OCI-LY1 (cell line): ENCODE data around the gene ADSL.

Experiments
- EZH2 ChIP-seq: fragments of 200-600 bp; sonication (generic), shearing (Covaris generic); IDR thresholded peaks from 2 replicates; pipeline ENCODE4 v1.8.0; 2017; ENCODE audit warnings: borderline replicate concordance, mixed run types, mild to moderate bottlenecking, antibody characterized with exemption, low read length, moderate library complexity, mixed read lengths
- TF ChIP-seq, protein P1 (sequence below): fragments of 200-600 bp; sonication (generic), shearing (Covaris generic); IDR thresholded peaks from 2 replicates; pipeline ENCODE4 v1.5.1; 2017; ENCODE audit warnings: mild to moderate bottlenecking, antibody characterized with exemption, low read length, moderate library complexity, mixed read lengths

DNA sequence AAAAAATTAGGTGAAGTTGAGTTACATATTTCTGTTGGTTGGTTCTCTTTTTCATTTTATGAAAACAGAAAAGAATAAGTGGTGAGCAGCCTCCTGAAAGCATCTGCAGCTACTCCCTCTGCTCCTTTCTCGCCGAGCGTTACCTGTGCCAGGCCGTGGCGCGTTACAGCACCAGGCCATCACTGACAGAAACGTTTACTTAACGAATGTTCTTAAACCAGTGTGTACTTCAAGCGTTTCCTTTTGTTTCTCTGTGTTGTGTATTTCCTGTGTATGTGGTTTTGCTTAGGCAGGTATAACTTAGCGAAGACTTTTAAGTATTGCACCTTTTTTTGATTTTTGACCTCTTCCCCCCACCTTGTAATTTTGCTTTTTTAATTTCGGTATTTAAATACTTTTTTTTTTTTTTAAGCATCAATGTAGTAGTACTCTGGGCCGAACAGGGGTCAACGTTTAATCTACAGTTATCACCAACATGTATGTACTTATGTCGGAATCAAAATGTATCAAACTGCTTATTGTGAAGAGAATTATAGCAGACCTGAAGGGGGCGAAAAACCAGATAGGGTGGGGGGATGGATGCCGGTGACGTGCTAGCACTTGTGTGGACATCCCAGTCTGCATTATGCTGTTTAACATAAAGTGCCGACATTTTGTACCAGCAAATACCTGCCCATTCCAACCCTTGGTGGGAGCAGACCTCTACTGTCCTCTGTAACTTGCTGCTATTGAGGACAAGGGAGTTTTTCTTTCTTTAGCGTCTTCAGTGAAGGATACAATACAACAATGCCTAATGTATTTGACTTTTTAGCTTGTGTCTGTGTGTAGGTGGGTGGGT is 21.6 kb upstream of the ADSL start:
- TF ChIP-seq, protein P1, sequence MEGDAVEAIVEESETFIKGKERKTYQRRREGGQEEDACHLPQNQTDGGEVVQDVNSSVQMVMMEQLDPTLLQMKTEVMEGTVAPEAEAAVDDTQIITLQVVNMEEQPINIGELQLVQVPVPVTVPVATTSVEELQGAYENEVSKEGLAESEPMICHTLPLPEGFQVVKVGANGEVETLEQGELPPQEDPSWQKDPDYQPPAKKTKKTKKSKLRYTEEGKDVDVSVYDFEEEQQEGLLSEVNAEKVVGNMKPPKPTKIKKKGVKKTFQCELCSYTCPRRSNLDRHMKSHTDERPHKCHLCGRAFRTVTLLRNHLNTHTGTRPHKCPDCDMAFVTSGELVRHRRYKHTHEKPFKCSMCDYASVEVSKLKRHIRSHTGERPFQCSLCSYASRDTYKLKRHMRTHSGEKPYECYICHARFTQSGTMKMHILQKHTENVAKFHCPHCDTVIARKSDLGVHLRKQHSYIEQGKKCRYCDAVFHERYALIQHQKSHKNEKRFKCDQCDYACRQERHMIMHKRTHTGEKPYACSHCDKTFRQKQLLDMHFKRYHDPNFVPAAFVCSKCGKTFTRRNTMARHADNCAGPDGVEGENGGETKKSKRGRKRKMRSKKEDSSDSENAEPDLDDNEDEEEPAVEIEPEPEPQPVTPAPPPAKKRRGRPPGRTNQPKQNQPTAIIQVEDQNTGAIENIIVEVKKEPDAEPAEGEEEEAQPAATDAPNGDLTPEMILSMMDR: no peak
- TF ChIP-seq EZH2: no peak
